A549 (cell line): ENCODE measurements around the gene PLXNC1. TPM values are rescaled to one million over a fixed set of nuclear protein-coding genes. Genes with fewer than 3 reads are reported as not detected.

ENCODE experiments used
- ATAC-seq, 2 experiments: fragments of 200-7000 bp in 1 of 2; fragments of >200 bp in 1 of 2; cut with Nextera tagmentation in 1 of 2; cut with Tn5 transposase in 1 of 2; 3 replicates each; pipeline versions ENCODE4 v1.8.0 to v1.9.1; 2018 to 2020; ENCODE audit warnings: mild to moderate bottlenecking in 1 of 2, moderate library complexity in 1 of 2
- CTCF ChIA-PET: fragments of 300-600 bp; sonication (Branson Sonifier 250); formaldehyde crosslinking; extraction: SDS; loops from one replicate; lab custom pipeline; 2021; ENCODE audit warnings: antibody characterized with exemption, inconsistent platforms; lab: Yijun Ruan, JAX
- POLR2A ChIA-PET: fragments of 350-600 bp; formaldehyde crosslinking; extraction: SDS; loops from one replicate; lab custom pipeline; 2021; ENCODE audit warnings: antibody characterized with exemption, inconsistent platforms; lab: Yijun Ruan, JAX
- DNase-seq, 2 experiments: peaks; one replicate each; pipeline versions ENCODE4 v3.0.0 to v3.0.0-alpha.2; 2011 to 2016; ENCODE audit warnings: low read depth in 1 of 2, low spot score in 1 of 2
- FAIRE-seq: peaks from 2 replicates; lab custom pipeline; 2011; peaks lifted over from hg19 to GRCh38; lab: Jason Lieb, UNC
- H3K27ac ChIP-seq, 2 experiments: fragments of >200 bp; sonication (Bioruptor Twin); formaldehyde crosslinking; 3 replicates each; pipeline ENCODE4 v1.5.1; 2016 to 2017
- H3K4me1 ChIP-seq: fragments of >200 bp; sonication (Bioruptor Twin); formaldehyde crosslinking; 3 replicates; pipeline ENCODE4 v1.6.1; 2016
- H3K4me2 ChIP-seq: fragments of >200 bp; sonication (Bioruptor Twin); formaldehyde crosslinking; 3 replicates; pipeline ENCODE4 v1.6.1; 2016
- H3K4me3 ChIP-seq: fragments of >200 bp; sonication (Bioruptor Twin); formaldehyde crosslinking; 3 replicates; pipeline ENCODE4 v1.5.1; 2016
- H3K9me3 ChIP-seq: fragments of >200 bp; sonication (Bioruptor Twin); formaldehyde crosslinking; 3 replicates; pipeline ENCODE4 v1.6.1; 2016
- CHD4 ChIP-seq: fragments of 200-600 bp; sonication (generic); IDR thresholded peaks from 2 replicates; pipeline ENCODE4 v1.6.1; 2016; ENCODE audit warnings: antibody characterized with exemption, mild to moderate bottlenecking, borderline replicate concordance
- ESRRA ChIP-seq: fragments of 150-350 bp; IDR thresholded peaks from 2 replicates; pipeline ENCODE4 v1.6.1; 2014; ENCODE audit warnings: mild to moderate bottlenecking, low read length, borderline replicate concordance
- FOXS1 ChIP-seq: fragments of 250-450 bp; sonication (Bioruptor Pico); IDR thresholded peaks from 2 replicates; pipeline ENCODE4 v1.5.0; 2020; ENCODE audit warnings: mild to moderate bottlenecking, moderate library complexity
- GATA3 ChIP-seq: IDR thresholded peaks from 2 replicates; pipeline ENCODE4 v1.6.1; 2012; ENCODE audit warnings: borderline replicate concordance
- HDAC2 ChIP-seq: fragments of 200-600 bp; sonication (generic); IDR thresholded peaks from 2 replicates; pipeline ENCODE4 v1.6.1; 2016
- HEYL ChIP-seq: fragments of 250-450 bp; sonication (Bioruptor Pico); IDR thresholded peaks from 2 replicates; pipeline ENCODE4 v1.8.0; 2021; ENCODE audit warnings: mild to moderate bottlenecking, moderate library complexity
- HMGXB4 ChIP-seq: fragments of 250-450 bp; sonication (Bioruptor Pico); IDR thresholded peaks from 2 replicates; pipeline ENCODE4 v1.5.0; 2021; ENCODE audit warnings: mild to moderate bottlenecking, moderate library complexity, borderline replicate concordance
- HOXA7 ChIP-seq: fragments of 250-450 bp; sonication (Bioruptor Pico); IDR thresholded peaks from 2 replicates; pipeline ENCODE4 v1.5.0; 2020; ENCODE audit warnings: mild to moderate bottlenecking, moderate library complexity
- KDM1A ChIP-seq: fragments of 200-600 bp; sonication (generic); IDR thresholded peaks from 2 replicates; pipeline ENCODE4 v1.6.1; 2016; ENCODE audit warnings: low read depth, mild to moderate bottlenecking
- MAFK ChIP-seq: fragments of 450-650 bp; IDR thresholded peaks from 2 replicates; pipeline ENCODE4 v1.6.1; 2014; ENCODE audit not compliant: partially characterized antibody
- PBX3 ChIP-seq: IDR thresholded peaks from 2 replicates; pipeline ENCODE4 v1.6.1; 2012
- RAD21 ChIP-seq, 2 experiments: fragments of >200 bp in 1 of 2; sonication (Bioruptor Twin) in 1 of 2; formaldehyde crosslinking in 1 of 2; IDR thresholded peaks in 1 of 2; conservative IDR thresholded peaks in 1 of 2; 2 replicates in 1 of 2; 3 replicates in 1 of 2; pipeline ENCODE4 v1.6.1; 2012 to 2018; ENCODE audit warnings: inconsistent platforms in 1 of 2
- SREBF2 ChIP-seq: fragments of 450-650 bp; IDR thresholded peaks from 2 replicates; pipeline ENCODE4 v1.6.1; 2014; ENCODE audit warnings: mild to moderate bottlenecking, moderate library complexity
- TP53 ChIP-seq: fragments of 250-450 bp; sonication (Bioruptor Pico); IDR thresholded peaks from 2 replicates; pipeline ENCODE4 v1.5.0; 2021; ENCODE audit warnings: mild to moderate bottlenecking, moderate library complexity
- ZC3H11A ChIP-seq: fragments of 450-650 bp; IDR thresholded peaks from 2 replicates; pipeline ENCODE4 v1.6.1; 2014; ENCODE audit warnings: antibody characterized with exemption, mild to moderate bottlenecking
- ZFP36 ChIP-seq: fragments of 450-650 bp; IDR thresholded peaks from 2 replicates; pipeline ENCODE4 v1.6.1; 2014; ENCODE audit warnings: borderline replicate concordance; ENCODE audit not compliant: partially characterized antibody
- ZSCAN20 ChIP-seq: fragments of 250-450 bp; sonication (Bioruptor Pico); IDR thresholded peaks from 2 replicates; pipeline ENCODE4 v1.8.0; 2022; ENCODE audit warnings: mild to moderate bottlenecking, moderate library complexity
- WGBS: methylation state at CpG from one replicate; pipeline ENCODE4 v1.1.6; 2017; ENCODE audit errors: missing lambda C conversion rate; 5-methylcytosine and 5-hydroxymethylcytosine counted together
- polyA plus RNA-seq, 4 experiments: library from polyadenylated mRNA; depleted of rRNA in 3 of 4; stranded (reverse); fragments of >200 nt; fragmentation: RNase III in 1 of 4; extraction: RNeasy Plus Mini Kit Qiagen cat#74134 plus additional on column Dnase treatment in 1 of 4; gene quantifications; 2 replicates in 3 of 4; 3 replicates in 1 of 4; pipeline ENCODE4 v1.2.3, GENCODE V29; 2011 to 2017
- TF ChIP-seq, protein P1 (sequence below): fragments of 150-350 bp; IDR thresholded peaks from 2 replicates; pipeline ENCODE4 v1.6.1; 2014; ENCODE audit warnings: low read depth, mild to moderate bottlenecking, low read length

The PLXNC1 gene
- polyA plus RNA-seq, 2 of the 4 experiments (the other 2 are of a cell fraction), result 0.12 to 0.50 TPM

- POLR2A ChIA-PET, result no interaction called here
- no peak for FAIRE-seq
- H3K4me2 ChIP-seq, result no peak overlapping the region
- H3K9me3 ChIP-seq, result no peaks in the 10 kb centered on the region
- H3K27ac ChIP-seq, result no peak overlapping the region
- TF ChIP-seq KDM1A (no peak), PBX3 (no peak), ESRRA (no peak), GATA3 (no peak), HOXA7 (CRISPR knock-in tag) (no peak), HMGXB4 (CRISPR knock-in tag) (no peak), HDAC2 (no peak), FOXS1 (CRISPR knock-in tag) (no peak)
- TF ChIP-seq, protein P1, sequence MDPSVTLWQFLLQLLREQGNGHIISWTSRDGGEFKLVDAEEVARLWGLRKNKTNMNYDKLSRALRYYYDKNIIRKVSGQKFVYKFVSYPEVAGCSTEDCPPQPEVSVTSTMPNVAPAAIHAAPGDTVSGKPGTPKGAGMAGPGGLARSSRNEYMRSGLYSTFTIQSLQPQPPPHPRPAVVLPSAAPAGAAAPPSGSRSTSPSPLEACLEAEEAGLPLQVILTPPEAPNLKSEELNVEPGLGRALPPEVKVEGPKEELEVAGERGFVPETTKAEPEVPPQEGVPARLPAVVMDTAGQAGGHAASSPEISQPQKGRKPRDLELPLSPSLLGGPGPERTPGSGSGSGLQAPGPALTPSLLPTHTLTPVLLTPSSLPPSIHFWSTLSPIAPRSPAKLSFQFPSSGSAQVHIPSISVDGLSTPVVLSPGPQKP, result no peak
- H3K4me1 ChIP-seq, result peaks cover 12% of the 10 kb centered on the region; the same call in 2 of the 3 replicates
- 66% methylated on average over 9 of the region's 9 CpGs for WGBS
- ATAC-seq, result no peak
- no peak for DNase-seq
- CTCF ChIA-PET, result interaction anchor here (0.6 to 3.4 kb wide), 6 partner anchors 8 to 407 kb away, joined by 3 to 28 read pairs (median 4); no protein-coding TSS in a partner anchor
- no peak overlapping the region for H3K4me3 ChIP-seq
Observed at GRCh38 chr12:94146166-94146936, 2.0 kb upstream of the PLXNC1 start.

DNA sequence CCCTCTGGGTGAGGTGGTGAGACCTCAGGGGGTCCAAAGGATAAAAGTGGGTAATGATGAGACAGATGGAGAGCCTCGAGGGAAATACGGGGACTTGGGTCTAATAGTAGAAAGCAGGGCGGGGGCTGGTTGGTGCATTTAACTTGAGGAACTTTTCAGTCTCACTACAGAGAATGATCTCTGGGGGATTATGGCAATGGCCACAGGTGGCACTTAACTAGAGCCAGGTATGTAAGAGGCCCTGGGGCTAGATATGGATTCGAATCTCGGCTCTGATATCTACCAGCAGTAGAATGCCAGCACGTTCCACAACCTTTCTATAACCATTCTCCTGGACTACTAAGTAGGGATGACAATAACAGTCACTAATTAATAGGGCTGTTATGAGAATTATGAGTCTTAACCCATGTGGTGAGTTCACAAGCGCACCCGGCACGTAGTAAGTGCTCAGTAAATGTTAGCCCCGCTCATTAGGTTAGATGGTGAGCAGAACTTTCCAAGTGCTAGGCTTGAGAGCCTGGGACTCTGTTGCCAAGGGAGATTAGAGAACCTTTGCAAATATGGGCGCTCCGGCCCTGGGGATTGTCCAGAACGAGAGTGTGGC, 888 bp upstream of the PLXNC1 start:
- H3K9me3 ChIP-seq, result no peaks in the 10 kb centered on the region
- TF ChIP-seq ZFP36 (no peak), HEYL (no peak), HMGXB4 (CRISPR knock-in tag) (no peak), CHD4 (no peak), RAD21 (conservative IDR thresholded peaks at IDR 0.05 in 1 of 2, IDR thresholded peaks at IDR 0.05 in 1 of 2) (no peak), MAFK (no peak), SREBF2 (no peak), TP53 (CRISPR knock-in tag) (no peak), ZC3H11A (no peak), ZSCAN20 (no peak)
- peak overlapping the region; percentile 94 for H3K4me2 ChIP-seq
- POLR2A ChIA-PET, result no interaction called here
- H3K4me1 ChIP-seq, result peaks cover 16% of the 10 kb centered on the region; the same call in 2 of the 3 replicates
- 49% methylated on average over 13 of the region's 13 CpGs for WGBS
- H3K27ac ChIP-seq, result no peak overlapping the region
- FAIRE-seq, result no peak
- CTCF ChIA-PET, result interaction anchor here (1.0 to 2.3 kb wide), 2 partner anchors 313 to 383 kb away, joined by 3 to 8 read pairs; no protein-coding TSS in a partner anchor
- no peak for ATAC-seq
- no peak for DNase-seq
- H3K4me3 ChIP-seq, result peak overlapping the region; percentile 58
